Panc1 (cell line): ENCODE data around the gene FAM72B. TPM values are rescaled to one million over a fixed set of nuclear protein-coding genes. Genes with fewer than 3 reads are reported as not detected.
"Not testable (repeated sequence)": the region's sequence is repeated elsewhere in the genome, so short reads cannot be mapped to it uniquely, and the experiment has no call there.

ENCODE experiments used
- ATAC-seq: fragments of 200-7000 bp; cut with Tn5 transposase; 2 replicates; pipeline ENCODE4 v1.9.1; 2020; ENCODE audit warnings: mild to moderate bottlenecking, moderate library complexity
- BruUV-seq: library from RNA; stranded (reverse); fragments of 400-500 nt; replicated peaks from 2 replicates; lab custom pipeline; 2021; lab: Mats Ljungman, UMichigan
- CTCF ChIA-PET: fragments of 300-600 bp; sonication (Branson Sonifier 250); formaldehyde crosslinking; loops from one replicate; lab custom pipeline; 2022; ENCODE audit warnings: antibody characterized with exemption; lab: Charles Lee
- POLR2A ChIA-PET: fragments of 300-600 bp; sonication (Branson Sonifier 250); formaldehyde crosslinking; loops from one replicate; lab custom pipeline; 2022; ENCODE audit warnings: antibody characterized with exemption; lab: Charles Lee
- DNase-seq: peaks from one replicate; pipeline ENCODE4 v3.0.0-alpha.2; 2010; ENCODE audit warnings: low read depth, low spot score
- H3K27ac ChIP-seq: 2 replicates; pipeline ENCODE4 v1.5.1; 2011; ENCODE audit warnings: mild to moderate bottlenecking, low read length, inconsistent platforms
- H3K27me3 ChIP-seq: fragments of 200-500 bp; sonication (Bioruptor generic); 2 replicates; pipeline ENCODE4 v1.6.0; 2014; ENCODE audit warnings: low read length, inconsistent platforms; ENCODE audit not compliant: control insufficient read depth, insufficient read depth
- H3K36me3 ChIP-seq: fragments of 200-500 bp; sonication (Bioruptor generic); 2 replicates; pipeline ENCODE4 v1.5.1; 2014; ENCODE audit warnings: inconsistent platforms, mild to moderate bottlenecking, low read length, moderate library complexity; ENCODE audit not compliant: control insufficient read depth, insufficient read depth
- H3K4me1 ChIP-seq: 2 replicates; pipeline ENCODE4 v1.5.1; 2011; ENCODE audit warnings: inconsistent platforms, mild to moderate bottlenecking, low read length, moderate library complexity; ENCODE audit not compliant: control insufficient read depth, insufficient read depth
- H3K4me3 ChIP-seq, 2 experiments: 2 replicates each; pipeline ENCODE4 v1.5.1; 2011 to 2012; ENCODE audit warnings: low read depth in 2 of 2, low read length in 2 of 2, mild to moderate bottlenecking in 2 of 2, inconsistent platforms in 1 of 2, moderate library complexity in 1 of 2
- H3K9me3 ChIP-seq: fragments of 200-500 bp; sonication (Bioruptor generic); 2 replicates; pipeline ENCODE4 v1.5.1; 2014; ENCODE audit warnings: low read depth, mild to moderate bottlenecking, inconsistent platforms, low read length, moderate library complexity; ENCODE audit not compliant: control insufficient read depth, insufficient read depth
- in situ Hi-C: cut with HindIII; loops from 2 replicates; pipeline ENCODE4 v1.10.0; 2016; ENCODE audit warnings: low sequenced_read_pairs, low pct_unique_long_range_greater_than_20kb
- intact Hi-C: fragments of 100-400 bp; cut with micrococcal nuclease; formaldehyde crosslinking; loops from one replicate; pipeline ENCODE4 v1.10.0; 2022; ENCODE audit not compliant: unreplicated experiment
- total RNA-seq: library from RNA; stranded (reverse); gene quantifications from one replicate; pipeline ENCODE4 v1.2.1, GENCODE V29; 2021; ENCODE audit not compliant: unreplicated experiment

Gene FAM72B
- total RNA-seq, 1 experiment from 2014 or later = 24.9 TPM

- H3K36me3 ChIP-seq, H3K9me3 ChIP-seq, POLR2A ChIA-PET, H3K4me1 ChIP-seq, H3K4me3 ChIP-seq, H3K27ac ChIP-seq, BruUV-seq, CTCF ChIA-PET, ATAC-seq, intact Hi-C loops, DNase-seq, H3K27me3 ChIP-seq, in situ Hi-C loops: not testable (repeated sequence)
Measured at GRCh38 chr1:121208375-121208774, 24.2 kb upstream of the FAM72B start.

DNA sequence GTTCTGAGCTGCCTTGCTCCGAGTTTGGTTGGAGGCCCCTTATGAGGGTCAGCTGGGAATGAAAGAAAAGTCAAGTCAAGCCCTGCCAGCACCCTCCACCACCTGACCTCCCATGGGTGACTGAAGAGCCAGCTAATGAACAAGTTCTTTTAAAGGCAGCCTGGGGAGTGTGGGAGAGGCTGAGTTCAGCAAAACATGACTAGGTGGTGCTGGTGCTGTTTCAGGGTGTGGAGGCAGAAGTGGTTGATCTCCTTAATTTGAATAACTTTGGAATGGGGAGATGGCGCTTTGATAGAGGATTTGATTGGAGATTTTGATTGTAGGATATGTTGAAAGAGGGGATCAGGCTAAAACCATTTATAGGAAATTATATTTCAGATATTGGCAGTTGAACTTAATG, 23.2 kb upstream of the FAM72B start:
- H3K4me1 ChIP-seq, ATAC-seq, H3K4me3 ChIP-seq, H3K27ac ChIP-seq, POLR2A ChIA-PET, DNase-seq, intact Hi-C loops, in situ Hi-C loops, H3K9me3 ChIP-seq, BruUV-seq, H3K27me3 ChIP-seq, H3K36me3 ChIP-seq, CTCF ChIA-PET: not testable (repeated sequence)

- DNase-seq, H3K9me3 ChIP-seq, H3K36me3 ChIP-seq, H3K4me3 ChIP-seq, H3K27ac ChIP-seq, H3K27me3 ChIP-seq, BruUV-seq, intact Hi-C loops, in situ Hi-C loops, POLR2A ChIA-PET, H3K4me1 ChIP-seq, CTCF ChIA-PET, ATAC-seq: not testable (repeated sequence)
Measured at GRCh38 chr1:121205786-121206711, 21.9 kb upstream of the FAM72B start.

DNA sequence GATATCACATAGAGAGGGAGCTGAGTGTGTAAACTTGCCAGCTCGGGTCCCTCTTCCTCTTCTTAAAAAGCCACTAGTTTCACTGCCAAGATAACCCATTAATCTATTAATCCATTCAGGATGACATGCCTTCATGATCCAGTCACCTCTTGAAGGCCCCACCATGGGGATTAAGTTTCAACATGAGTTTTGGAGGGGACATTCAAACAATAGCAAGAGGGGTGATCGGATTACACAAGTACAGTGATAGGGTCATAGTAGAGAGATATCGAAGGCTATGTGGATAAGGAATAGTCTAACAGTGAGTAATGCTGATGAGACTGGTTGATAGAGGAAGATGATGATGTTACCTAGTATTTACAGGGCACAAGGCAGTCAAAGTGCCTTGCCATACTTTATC, 18.8 kb upstream of the FAM72B start:
- H3K27me3 ChIP-seq, in situ Hi-C loops: not testable (repeated sequence)

GRCh38 chr1:121200985-121201981, 17.1 kb upstream of the FAM72B start:
- H3K36me3 ChIP-seq, intact Hi-C loops, H3K27ac ChIP-seq, in situ Hi-C loops, POLR2A ChIA-PET, CTCF ChIA-PET, DNase-seq, H3K9me3 ChIP-seq, H3K4me3 ChIP-seq, H3K27me3 ChIP-seq, H3K4me1 ChIP-seq, ATAC-seq: not testable (repeated sequence)
- TSS peak; percentile 32 for BruUV-seq

More for the DNA sequence above, 18.8 kb upstream of the FAM72B start:
- POLR2A ChIA-PET, H3K36me3 ChIP-seq, intact Hi-C loops, BruUV-seq, DNase-seq, H3K9me3 ChIP-seq, H3K4me1 ChIP-seq, CTCF ChIA-PET, ATAC-seq, H3K27ac ChIP-seq, H3K4me3 ChIP-seq: not testable (repeated sequence)

DNA sequence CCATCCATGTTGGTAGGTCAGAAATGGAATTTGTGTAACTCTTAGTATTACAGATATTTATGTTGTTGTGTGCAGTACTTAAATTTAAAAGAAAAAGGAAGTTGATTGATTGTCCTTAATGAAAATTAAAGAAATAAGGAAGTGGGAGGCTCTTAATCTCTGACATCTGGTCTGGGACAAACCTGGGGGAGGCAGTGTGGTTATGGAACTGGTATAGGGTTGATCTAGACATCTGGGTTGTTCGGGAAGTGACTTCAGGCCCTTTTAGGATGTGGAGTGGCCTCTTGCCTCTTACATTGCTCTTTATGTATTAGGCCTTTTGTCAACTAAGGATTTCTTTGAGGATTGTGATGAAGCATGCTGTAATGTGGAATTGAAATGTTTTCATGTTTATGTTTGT, 16.1 kb upstream of the FAM72B start:
- BruUV-seq, POLR2A ChIA-PET, CTCF ChIA-PET, H3K27ac ChIP-seq, H3K36me3 ChIP-seq, in situ Hi-C loops, H3K4me1 ChIP-seq, H3K27me3 ChIP-seq, H3K4me3 ChIP-seq, intact Hi-C loops, ATAC-seq, DNase-seq, H3K9me3 ChIP-seq: not testable (repeated sequence)

- in situ Hi-C loops, H3K27ac ChIP-seq, H3K4me3 ChIP-seq, DNase-seq, H3K4me1 ChIP-seq, POLR2A ChIA-PET, ATAC-seq, intact Hi-C loops, BruUV-seq, H3K27me3 ChIP-seq, H3K9me3 ChIP-seq, H3K36me3 ChIP-seq, CTCF ChIA-PET: not testable (repeated sequence)
Measured at GRCh38 chr1:121199763-121200162, 15.6 kb upstream of the FAM72B start.
